Activated B cell treated with CpG ODN at 0.5 μM for 24 hours (primary cell): ENCODE results near the gene RAB43. TPM values are rescaled to one million over a fixed set of nuclear protein-coding genes. Genes with fewer than 3 reads are reported as not detected.
"Not testable (repeated sequence)": the region's sequence is repeated elsewhere in the genome, so short reads cannot be mapped to it uniquely, and the experiment has no call there.

Experiments used
- ATAC-seq: fragments of 200-7000 bp; cut with Tn5 transposase; one replicate; pipeline ENCODE4 v1.10.0; 2021; ENCODE audit warnings: low read depth, mild to moderate bottlenecking, moderate library complexity
- CTCF ChIA-PET: fragments of 350-600 bp; sonication (Branson Sonifier 250); formaldehyde crosslinking; loops from one replicate; lab custom pipeline; 2021; ENCODE audit warnings: antibody characterized with exemption; lab: Charles Lee
- POLR2A ChIA-PET: fragments of 350-600 bp; sonication (Branson Sonifier 250); formaldehyde crosslinking; loops from one replicate; lab custom pipeline; 2021; ENCODE audit warnings: antibody characterized with exemption; lab: Charles Lee
- DNase-seq: peaks from one replicate; pipeline ENCODE4 v3.0.0; 2022
- H3K27ac Mint-ChIP-seq: one replicate; pipeline ENCODE4 v1.8.0; 2020; ENCODE audit warnings: mixed read lengths
- H3K27me3 Mint-ChIP-seq: one replicate; pipeline ENCODE4 v1.8.0; 2021; ENCODE audit warnings: mixed read lengths
- H3K36me3 Mint-ChIP-seq: one replicate; pipeline ENCODE4 v1.8.0; 2021; ENCODE audit warnings: low read depth, mixed read lengths
- H3K4me1 Mint-ChIP-seq: one replicate; pipeline ENCODE4 v1.8.0; 2021; ENCODE audit warnings: mixed read lengths
- H3K4me3 Mint-ChIP-seq: one replicate; pipeline ENCODE4 v1.8.0; 2020; ENCODE audit warnings: mild to moderate bottlenecking, mixed read lengths
- H3K9me3 Mint-ChIP-seq: one replicate; pipeline ENCODE4 v1.8.0; 2020; ENCODE audit warnings: mixed read lengths
- CTCF ChIP-seq: fragments of 200-600 bp; IDR thresholded peaks from one replicate; pipeline ENCODE4 v1.8.0; 2022; ENCODE audit warnings: antibody characterized with exemption, mild to moderate bottlenecking
- intact Hi-C: fragments of 100-400 bp; cut with micrococcal nuclease; formaldehyde crosslinking; loops from one replicate; pipeline ENCODE4 v1.15.1; 2024
- total RNA-seq: library from RNA; stranded (reverse); gene quantifications from 2 replicates; pipeline ENCODE4 v1.2.3, GENCODE V29; 2022

Gene RAB43
- total RNA-seq, 1 donor from 2014 or later: 12.8 TPM

- intact Hi-C loops: loop anchor here (1.0 kb wide), 12 partner anchors 21 to 437 kb away; partner anchors contain the start of genes CNBP, COPG1 and HMCES
- Mint-ChIP-seq H3K9me3 (no peaks in the 10 kb centered on the region), H3K4me1 (peaks cover 39% of the 10 kb centered on the region), H3K27me3 (no peaks in the 10 kb centered on the region), H3K4me3 (peak overlapping the region; percentile 98), H3K27ac (peak overlapping the region; percentile 100), H3K36me3 (peaks cover 49% of the 10 kb centered on the region)
- DNase-seq (peak; percentile 19), ATAC-seq (no peak)
- CTCF ChIA-PET: interaction anchor here (0.6 to 2.4 kb wide), 15 partner anchors 9 to 192 kb away, joined by 3 to 45 read pairs (median 4); partner anchors contain the start of gene RAB43
- POLR2A ChIA-PET: interaction anchor here (0.6 to 3.3 kb wide), 17 partner anchors 9 to 282 kb away, joined by 3 to 40 read pairs (median 5); partner anchors contain the start of genes ACAD9, CNBP, COPG1 and RAB43
- TF ChIP-seq CTCF: no peak
These were observed 40.3 kb upstream of the RAB43 start for GRCh38 chr3:129161860-129162271.

- H3K36me3 Mint-ChIP-seq: peaks cover 47% of the 10 kb centered on the region
- ChIA-PET POLR2A (interaction anchor here (0.6 to 3.3 kb wide), 19 partner anchors 9 to 282 kb away, joined by 3 to 40 read pairs (median 5); partner anchors contain the start of genes ACAD9, CNBP, COPG1 and RAB43), CTCF (interaction anchor here (0.6 to 2.4 kb wide), 13 partner anchors 9 to 191 kb away, joined by 3 to 45 read pairs (median 4); partner anchors contain the start of gene RAB43)
- ATAC-seq: peak; percentile 84
- peak within 1 kb of the TSS; percentile 100 for H3K27ac Mint-ChIP-seq
- peaks cover 39% of the 10 kb centered on the region for H3K4me1 Mint-ChIP-seq
- no peak for TF ChIP-seq CTCF
- intact Hi-C loops: loop anchor here (1.0 kb wide), 12 partner anchors 22 to 436 kb away; partner anchors contain the start of genes CNBP, COPG1 and HMCES
- H3K27me3 Mint-ChIP-seq: no peaks in the 10 kb centered on the region
- H3K4me3 Mint-ChIP-seq: peak within 1 kb of the TSS; percentile 98
- peak; percentile 80 for DNase-seq
- H3K9me3 Mint-ChIP-seq: no peaks in the 10 kb centered on the region
These were observed 39.6 kb upstream of the RAB43 start, which contains the start of gene ISY1 for GRCh38 chr3:129160891-129161859. ISY1 (minus strand) TSS chr3:129161063; CDS start chr3:129160975, 88 bp downstream.

- ChIA-PET POLR2A (interaction anchor here (0.6 kb wide), 1 partner anchor 13 kb away, joined by 14 read pairs; no protein-coding TSS in a partner anchor), CTCF (no interaction called here)
- Mint-ChIP-seq H3K4me3 (no peak overlapping the region), H3K36me3 (peaks cover 58% of the 10 kb centered on the region), H3K9me3 (no peaks in the 10 kb centered on the region), H3K27me3 (no peaks in the 10 kb centered on the region), H3K27ac (no peak overlapping the region), H3K4me1 (no peaks in the 10 kb centered on the region)
- intact Hi-C loops: no loop called here
- ATAC-seq (no peak), DNase-seq (no peak)
- TF ChIP-seq CTCF: no peak
These were observed 23.2 kb upstream of the RAB43 start for GRCh38 chr3:129144786-129145185.

GRCh38 chr3:129141011-129141410, 19.4 kb upstream of the RAB43 start:
- H3K27ac Mint-ChIP-seq, ATAC-seq, H3K4me1 Mint-ChIP-seq, DNase-seq, H3K27me3 Mint-ChIP-seq, POLR2A ChIA-PET, intact Hi-C loops, CTCF ChIA-PET, H3K9me3 Mint-ChIP-seq, H3K4me3 Mint-ChIP-seq: not testable (repeated sequence)
- H3K36me3 Mint-ChIP-seq: peaks cover 58% of the 10 kb centered on the region

GRCh38 chr3:129139911-129140310, 18.3 kb upstream of the RAB43 start:
- H3K4me3 Mint-ChIP-seq: no peak overlapping the region

GRCh38 chr3:129136275-129136674, 14.7 kb upstream of the RAB43 start:
- H3K9me3 Mint-ChIP-seq, intact Hi-C loops, H3K27me3 Mint-ChIP-seq, H3K4me3 Mint-ChIP-seq, H3K4me1 Mint-ChIP-seq, H3K27ac Mint-ChIP-seq, CTCF ChIA-PET, DNase-seq, ATAC-seq: not testable (repeated sequence)
- POLR2A ChIA-PET: interaction anchor here (0.7 kb wide), 1 partner anchor 9 kb away, joined by 3 read pairs; no protein-coding TSS in a partner anchor
- H3K36me3 Mint-ChIP-seq: peaks cover 71% of the 10 kb centered on the region

More at GRCh38 chr3:129139911-129140310, 18.3 kb upstream of the RAB43 start:
- Mint-ChIP-seq H3K4me1 (no peaks in the 10 kb centered on the region), H3K9me3 (no peaks in the 10 kb centered on the region), H3K36me3 (peaks cover 53% of the 10 kb centered on the region), H3K27ac (no peak overlapping the region), H3K27me3 (no peaks in the 10 kb centered on the region)
- no peak for DNase-seq
- TF ChIP-seq CTCF: no peak
- POLR2A ChIA-PET: interaction anchor here (0.7 kb wide), 1 partner anchor 9 kb away, joined by 4 read pairs; no protein-coding TSS in a partner anchor
- intact Hi-C loops: no loop called here
- CTCF ChIA-PET: no interaction called here
- no peak for ATAC-seq
